H1 (cell line): ENCODE results near the gene APP. TPM values are rescaled to one million over a fixed set of nuclear protein-coding genes. Genes with fewer than 3 reads are reported as not detected.

Experiments
- CTCF ChIA-PET: fragments of 300-600 bp; sonication (Branson Sonifier 250); formaldehyde crosslinking; loops from one replicate; lab custom pipeline; 2021; ENCODE audit not compliant: partially characterized antibody; lab: Charles Lee
- POLR2A ChIA-PET: fragments of 300-600 bp; sonication (Branson Sonifier 250); formaldehyde crosslinking; loops from one replicate; lab custom pipeline; 2021; ENCODE audit warnings: inconsistent platforms; ENCODE audit not compliant: partially characterized antibody; lab: Charles Lee
- DNase-seq, 2 experiments: peaks; one replicate each; pipeline versions ENCODE4 v3.0.0 to v3.0.0-alpha.2; 2010 to 2022; ENCODE audit warnings: low spot score in 2 of 2, low read depth in 1 of 2, mixed read lengths in 1 of 2
- FAIRE-seq: peaks from 2 replicates; lab custom pipeline; 2011; peaks lifted over from hg19 to GRCh38; lab: Jason Lieb, UNC
- H2AFZ ChIP-seq: 2 replicates; pipeline ENCODE4 v1.8.1; 2012; ENCODE audit warnings: low read length, inconsistent platforms
- H2AK5ac ChIP-seq: 2 replicates; pipeline ENCODE4 v1.6.1; 2013; ENCODE audit warnings: low read depth, low read length
- H2BK120ac ChIP-seq: replicated peaks from 2 replicates; pipeline ENCODE3; 2013; ENCODE audit warnings: low read depth, low read length, inconsistent platforms
- H2BK12ac ChIP-seq: 2 replicates; pipeline ENCODE4 v1.6.1; 2013; ENCODE audit warnings: low read depth, low read length
- H2BK15ac ChIP-seq: 2 replicates; pipeline ENCODE4 v1.6.1; 2013; ENCODE audit warnings: low read length
- H2BK20ac ChIP-seq: 2 replicates; pipeline ENCODE4 v1.6.1; 2013; ENCODE audit warnings: low read length
- H2BK5ac ChIP-seq: 2 replicates; pipeline ENCODE4 v1.6.1; 2013; ENCODE audit warnings: low read depth, low read length
- H3K14ac ChIP-seq: 2 replicates; pipeline ENCODE4 v1.6.1; 2013; ENCODE audit warnings: inconsistent platforms; ENCODE audit not compliant: insufficient read length
- H3K18ac ChIP-seq: 2 replicates; pipeline ENCODE4 v1.6.1; 2013; ENCODE audit warnings: low read length; ENCODE audit errors: extremely low read depth
- H3K23ac ChIP-seq: 2 replicates; pipeline ENCODE4 v1.6.1; 2013; ENCODE audit warnings: inconsistent platforms; ENCODE audit not compliant: insufficient read length
- H3K23me2 ChIP-seq: 2 replicates; pipeline ENCODE4 v1.6.1; 2013; ENCODE audit warnings: low read depth, low read length
- H3K27ac ChIP-seq: 2 replicates; pipeline ENCODE4 v1.6.1; 2011; ENCODE audit warnings: low read depth, low read length, inconsistent platforms
- H3K27me3 ChIP-seq, 4 experiments: replicated peaks in 1 of 4; 1 replicate in 1 of 4; 2 replicates in 3 of 4; pipeline versions ENCODE4 v1.6.1 to v1.8.1; 2011 to 2013; ENCODE audit warnings: low read length in 3 of 4, mild to moderate bottlenecking in 3 of 4, inconsistent platforms in 2 of 4, mixed read lengths in 2 of 4, moderate library complexity in 1 of 4; ENCODE audit not compliant: control insufficient read depth in 3 of 4, insufficient read depth in 3 of 4; ENCODE audit errors: extremely low read depth in 1 of 4
- H3K36me3 ChIP-seq, 4 experiments: 2 replicates each; pipeline versions ENCODE4 v1.6.1 to v1.8.1; 2011 to 2013; ENCODE audit warnings: mild to moderate bottlenecking in 4 of 4, low read length in 3 of 4, moderate library complexity in 2 of 4, control low read depth in 1 of 4, inconsistent platforms in 1 of 4; ENCODE audit not compliant: insufficient read depth in 4 of 4, control insufficient read depth in 2 of 4
- H3K4ac ChIP-seq: replicated peaks from 2 replicates; pipeline ENCODE3; 2013; ENCODE audit warnings: low read length, low read depth, mixed read lengths, inconsistent platforms; ENCODE audit not compliant: insufficient read length
- H3K4me1 ChIP-seq, 4 experiments: replicated peaks in 1 of 4; 1 replicate in 1 of 4; 2 replicates in 3 of 4; pipeline versions ENCODE4 v1.6.1 to v1.8.1; 2011 to 2013; ENCODE audit warnings: low read length in 3 of 4, inconsistent platforms in 2 of 4, mixed read lengths in 1 of 4; ENCODE audit not compliant: insufficient read depth in 4 of 4, control insufficient read depth in 3 of 4
- H3K4me2 ChIP-seq, 2 experiments: 2 replicates each; pipeline versions ENCODE4 v1.6.1 to v1.8.1; 2011 to 2013; ENCODE audit warnings: low read depth in 2 of 2, low read length in 2 of 2, control low read depth in 1 of 2, inconsistent platforms in 1 of 2, mild to moderate bottlenecking in 1 of 2; ENCODE audit not compliant: insufficient read depth in 1 of 2
- H3K4me3 ChIP-seq, 4 experiments: fragments of 200-600, 300-600 bp in 1 of 4; sonication (generic), shearing (Covaris generic), sonication (Bioruptor Twin) in 1 of 4; 2 replicates each; pipeline versions ENCODE4 v1.5.1 to v1.8.1; 2011 to 2016; ENCODE audit warnings: low read length in 4 of 4, low read depth in 3 of 4, control low read depth in 2 of 4, inconsistent platforms in 2 of 4, mild to moderate bottlenecking in 2 of 4, mixed read lengths in 1 of 4, moderate library complexity in 1 of 4; ENCODE audit not compliant: insufficient read depth in 2 of 4; ENCODE audit errors: extremely low read depth in 1 of 4
- H3K56ac ChIP-seq: replicated peaks from 2 replicates; pipeline ENCODE3; 2013; ENCODE audit warnings: low read depth, mild to moderate bottlenecking, mixed read lengths, low read length, inconsistent platforms; ENCODE audit not compliant: insufficient read length
- H3K79me1 ChIP-seq: 2 replicates; pipeline ENCODE4 v1.6.1; 2013; ENCODE audit warnings: low read depth, low read length, control low read depth
- H3K79me2 ChIP-seq, 2 experiments: 2 replicates each; pipeline versions ENCODE4 v1.6.1 to v1.8.1; 2012 to 2013; ENCODE audit warnings: low read length in 2 of 2, mild to moderate bottlenecking in 2 of 2, inconsistent platforms in 1 of 2; ENCODE audit not compliant: insufficient read depth in 2 of 2, control insufficient read depth in 1 of 2
- H3K9ac ChIP-seq, 4 experiments: replicated peaks in 1 of 4; 1 replicate in 1 of 4; 2 replicates in 3 of 4; pipeline versions ENCODE4 v1.6.1 to v1.8.1; 2011 to 2013; ENCODE audit warnings: low read depth in 3 of 4, low read length in 3 of 4, control low read depth in 2 of 4, mild to moderate bottlenecking in 2 of 4, moderate library complexity in 2 of 4, inconsistent platforms in 1 of 4; ENCODE audit errors: extremely low read depth in 1 of 4
- H3K9me3 ChIP-seq, 2 experiments: 2 replicates each; pipeline versions ENCODE4 v1.6.1 to v1.8.1; 2012 to 2013; ENCODE audit warnings: mild to moderate bottlenecking in 2 of 2, moderate library complexity in 2 of 2, control low read depth in 1 of 2, inconsistent platforms in 1 of 2, low read depth in 1 of 2, low read length in 1 of 2, mixed read lengths in 1 of 2; ENCODE audit not compliant: insufficient read depth in 2 of 2
- H4K20me1 ChIP-seq, 2 experiments: replicated peaks in 1 of 2; 2 replicates each; pipeline versions ENCODE3 to v1.8.1; 2011 to 2013; ENCODE audit warnings: inconsistent platforms in 2 of 2, low read length in 2 of 2, mild to moderate bottlenecking in 1 of 2; ENCODE audit not compliant: insufficient read depth in 2 of 2, control insufficient read depth in 1 of 2
- H4K5ac ChIP-seq: 2 replicates; pipeline ENCODE4 v1.6.1; 2013; ENCODE audit warnings: low read length, low read depth, mixed read lengths, inconsistent platforms; ENCODE audit not compliant: insufficient read length
- H4K8ac ChIP-seq: 2 replicates; pipeline ENCODE4 v1.8.0; 2013; ENCODE audit warnings: mild to moderate bottlenecking, moderate library complexity, low read length, inconsistent platforms; ENCODE audit not compliant: insufficient read depth; ENCODE audit errors: extremely low read depth
- H4K91ac ChIP-seq: replicated peaks from 2 replicates; pipeline ENCODE3; 2013; ENCODE audit warnings: low read length, mixed read lengths, inconsistent platforms; ENCODE audit not compliant: insufficient read length
- POU5F1 ChIP-seq: IDR thresholded peaks from 2 replicates; pipeline ENCODE4 v1.6.1; 2011; ENCODE audit warnings: low read depth, mild to moderate bottlenecking, low read length, moderate library complexity
- WGBS, 2 experiments: shearing (Covaris generic) in 1 of 2; methylation state at CpG; one replicate each; pipeline versions ENCODE4 v1.1.6 to v1.1.7; 2013 to 2015; ENCODE audit warnings: low lambda C conversion rate in 2 of 2, mixed read lengths in 2 of 2, inconsistent platforms in 1 of 2, low coverage in 1 of 2, missing lambda C conversion rate in 1 of 2; ENCODE audit not compliant: insufficient replicate concordance in 2 of 2, insufficient coverage in 1 of 2, insufficient read length in 1 of 2; ENCODE audit errors: extremely low coverage in 1 of 2, missing lambda C conversion rate in 1 of 2; 5-methylcytosine and 5-hydroxymethylcytosine counted together
- polyA plus RNA-seq, 7 experiments: library from polyadenylated mRNA; depleted of rRNA in 3 of 7; stranded (reverse) in 5 of 7; unstranded in 2 of 7; fragments of >200 nt in 5 of 7; fragments of 200-250 nt in 2 of 7; gene quantifications; 1 replicate in 5 of 7; 2 replicates in 1 of 7; 4 replicates in 1 of 7; pipeline versions ENCODE4 v1.2.1 to v1.2.3, GENCODE V29; 2011 to 2013; ENCODE audit warnings: missing spikeins in 2 of 7, mixed read lengths in 2 of 7
- total RNA-seq: library from RNA; stranded (reverse); fragmentation: NEBNext Ultra II Directional; extraction: Animal tissue kit (Norgen Biotek cat#: 25700); gene quantifications from 2 replicates; pipeline ENCODE4 v1.2.1, GENCODE V29; 2021

Gene APP
- total and polyA plus RNA-seq, 2 of the 8 experiments (the other 6 are each of a cell fraction or from before 2014, with no cell fraction given), result 375 to 551 TPM

DNA sequence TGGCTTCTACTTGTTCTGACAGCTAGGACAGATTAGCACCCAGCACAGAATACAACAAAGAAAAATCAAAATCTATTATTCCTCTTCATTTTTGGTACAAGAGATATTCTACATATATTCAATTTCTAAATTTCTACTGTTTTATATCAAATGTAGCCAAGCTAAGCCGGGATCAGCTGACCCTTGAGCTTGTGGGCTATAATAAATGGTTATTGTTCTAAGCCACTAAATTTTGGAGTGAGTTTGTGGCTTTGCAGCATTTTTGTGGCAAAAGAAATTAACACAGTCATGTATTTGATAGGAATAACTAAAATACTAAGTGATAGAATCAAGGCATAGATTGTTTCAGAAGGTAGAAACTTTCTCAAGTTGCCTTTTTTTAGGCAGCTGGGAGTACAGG is 50.7 kb downstream of the APP start:
- Histone ChIP-seq H3K79me1 (peaks cover 2% of the 10 kb centered on the region; the same call in 1 of the 2 replicates), H3K9me3 (no peaks in the 10 kb centered on the region), H3K27ac (no peak overlapping the region), H3K4ac (no peak overlapping the region), H2AFZ (no peak overlapping the region), H2AK5ac (no peak overlapping the region), H3K79me2 (peaks cover 16 to 97% of the 10 kb centered on the region in 2 experiments; a peak in 3 of 4 replicates), H3K9ac (no peak overlapping the region), H3K23me2 (no peaks in the 10 kb centered on the region), H4K20me1 (peaks cover 18% of the 10 kb centered on the region in 2 experiments), H3K4me3 (no peak overlapping the region), H3K56ac (no peak overlapping the region), H3K36me3 (no peaks in the 10 kb centered on the region), H3K27me3 (no peaks in the 10 kb centered on the region), H3K14ac (no peak overlapping the region), H3K23ac (no peak overlapping the region), H4K5ac (no peak overlapping the region), H3K4me1 (peaks cover 8 to 27% (median 18%) of the 10 kb centered on the region in 4 experiments), H4K8ac (no peak overlapping the region), H2BK20ac (no peak overlapping the region), H3K4me2 (no peak overlapping the region), H2BK120ac (no peak overlapping the region), H3K18ac (no peak overlapping the region), H4K91ac (no peak overlapping the region), H2BK15ac (no peak overlapping the region), H2BK5ac (no peak overlapping the region), H2BK12ac (no peak overlapping the region)
- no peak for DNase-seq
- ChIA-PET POLR2A (interaction anchor here (0.6 to 3.0 kb wide), 3 partner anchors 9 to 47 kb away, joined by 3 to 12 read pairs (median 8); no protein-coding TSS in a partner anchor), CTCF (no interaction called here)
- WGBS, 2 experiments, result 95% methylated on average over 1 of the region's 1 CpG; no CpG with 5 or more reads in 1 of the 2 experiments
- TF ChIP-seq POU5F1, result no peak
- FAIRE-seq, result no peak
